ENCODE measurements around the gene CPTP. TPM values are rescaled to one million over a fixed set of nuclear protein-coding genes. Genes with fewer than 3 reads are reported as not detected.
A peak's percentile ranks its signal among the peaks of the same experiment; 100 is the strongest.

Gene CPTP
- total and polyA plus RNA-seq, 2 of the 13 experiments (the other 11 are each of a cell fraction or from before 2014, with no cell fraction given) = 5.5 to 9.3 TPM

- no peak for TF ChIP-seq RBM22 (optimal IDR thresholded peaks at IDR 0.05; ENCODE audit: low read length)
- TF ChIP-seq, protein P1, sequence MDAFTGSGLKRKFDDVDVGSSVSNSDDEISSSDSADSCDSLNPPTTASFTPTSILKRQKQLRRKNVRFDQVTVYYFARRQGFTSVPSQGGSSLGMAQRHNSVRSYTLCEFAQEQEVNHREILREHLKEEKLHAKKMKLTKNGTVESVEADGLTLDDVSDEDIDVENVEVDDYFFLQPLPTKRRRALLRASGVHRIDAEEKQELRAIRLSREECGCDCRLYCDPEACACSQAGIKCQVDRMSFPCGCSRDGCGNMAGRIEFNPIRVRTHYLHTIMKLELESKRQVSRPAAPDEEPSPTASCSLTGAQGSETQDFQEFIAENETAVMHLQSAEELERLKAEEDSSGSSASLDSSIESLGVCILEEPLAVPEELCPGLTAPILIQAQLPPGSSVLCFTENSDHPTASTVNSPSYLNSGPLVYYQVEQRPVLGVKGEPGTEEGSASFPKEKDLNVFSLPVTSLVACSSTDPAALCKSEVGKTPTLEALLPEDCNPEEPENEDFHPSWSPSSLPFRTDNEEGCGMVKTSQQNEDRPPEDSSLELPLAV (CRISPR knock-in tag; conservative IDR thresholded peaks at IDR 0.05; ENCODE audit: low read depth) = no peak
- TF ChIP-seq HOXA3 (CRISPR knock-in tag; IDR thresholded peaks at IDR 0.05) = peak; percentile 8; the same call in 1 of the 2 replicates
- TF ChIP-seq GRHL1 (CRISPR knock-in tag; conservative IDR thresholded peaks at IDR 0.05) = no peak
- TF ChIP-seq, protein P2, sequence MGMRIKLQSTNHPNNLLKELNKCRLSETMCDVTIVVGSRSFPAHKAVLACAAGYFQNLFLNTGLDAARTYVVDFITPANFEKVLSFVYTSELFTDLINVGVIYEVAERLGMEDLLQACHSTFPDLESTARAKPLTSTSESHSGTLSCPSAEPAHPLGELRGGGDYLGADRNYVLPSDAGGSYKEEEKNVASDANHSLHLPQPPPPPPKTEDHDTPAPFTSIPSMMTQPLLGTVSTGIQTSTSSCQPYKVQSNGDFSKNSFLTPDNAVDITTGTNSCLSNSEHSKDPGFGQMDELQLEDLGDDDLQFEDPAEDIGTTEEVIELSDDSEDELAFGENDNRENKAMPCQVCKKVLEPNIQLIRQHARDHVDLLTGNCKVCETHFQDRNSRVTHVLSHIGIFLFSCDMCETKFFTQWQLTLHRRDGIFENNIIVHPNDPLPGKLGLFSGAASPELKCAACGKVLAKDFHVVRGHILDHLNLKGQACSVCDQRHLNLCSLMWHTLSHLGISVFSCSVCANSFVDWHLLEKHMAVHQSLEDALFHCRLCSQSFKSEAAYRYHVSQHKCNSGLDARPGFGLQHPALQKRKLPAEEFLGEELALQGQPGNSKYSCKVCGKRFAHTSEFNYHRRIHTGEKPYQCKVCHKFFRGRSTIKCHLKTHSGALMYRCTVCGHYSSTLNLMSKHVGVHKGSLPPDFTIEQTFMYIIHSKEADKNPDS (CRISPR knock-in tag; IDR thresholded peaks at IDR 0.05) = no peak
- TF ChIP-seq ZNF75D (CRISPR knock-in tag; IDR thresholded peaks at IDR 0.05; ENCODE audit: borderline replicate concordance) = no peak
- no peak for TF ChIP-seq ZFP90 (CRISPR knock-in tag; IDR thresholded peaks at IDR 0.05; ENCODE audit: borderline replicate concordance)
- TF ChIP-seq ZNF326 (CRISPR knock-in tag; IDR thresholded peaks at IDR 0.05; ENCODE audit: borderline replicate concordance) = no peak
- TF ChIP-seq EED (CRISPR knock-in tag; IDR thresholded peaks at IDR 0.05) = no peak
- no peak for TF ChIP-seq ZNF124 (CRISPR knock-in tag; IDR thresholded peaks at IDR 0.05)
- no peak for TF ChIP-seq CBFB (CRISPR knock-in tag; IDR thresholded peaks at IDR 0.05)
- no peak for TF ChIP-seq ZNF253 (CRISPR knock-in tag; IDR thresholded peaks at IDR 0.05; ENCODE audit: borderline replicate concordance)
- no peak for TF ChIP-seq ZNF710 (CRISPR knock-in tag; IDR thresholded peaks at IDR 0.05; ENCODE audit: borderline replicate concordance)
- no peak for TF ChIP-seq ETV6 (CRISPR knock-in tag; conservative IDR thresholded peaks at IDR 0.05)
- TF ChIP-seq ZNF749 (CRISPR knock-in tag; IDR thresholded peaks at IDR 0.05; ENCODE audit: borderline replicate concordance) = no peak
- 0 out of 2 replicates have a peak, but pooled peaks have one; percentile 14 for TF ChIP-seq TAF1 (CRISPR knock-in tag; IDR thresholded peaks at IDR 0.05)
- no peak for TF ChIP-seq ZNF777 (CRISPR knock-in tag; IDR thresholded peaks at IDR 0.05)
Observed at GRCh38 chr1:1349256-1350012, 24.8 kb downstream of the CPTP start, which contains the start of gene DVL1 (continued).
